ENCODE results near the gene FOXD4. TPM values are rescaled to one million over a fixed set of nuclear protein-coding genes. Genes with fewer than 3 reads are reported as not detected.
"Not testable (repeated sequence)": the region's sequence is repeated elsewhere in the genome, so short reads cannot be mapped to it uniquely, and the experiment has no call there.

Gene FOXD4
- total RNA-seq, 2 experiments from 2014 or later = not detected

DNA sequence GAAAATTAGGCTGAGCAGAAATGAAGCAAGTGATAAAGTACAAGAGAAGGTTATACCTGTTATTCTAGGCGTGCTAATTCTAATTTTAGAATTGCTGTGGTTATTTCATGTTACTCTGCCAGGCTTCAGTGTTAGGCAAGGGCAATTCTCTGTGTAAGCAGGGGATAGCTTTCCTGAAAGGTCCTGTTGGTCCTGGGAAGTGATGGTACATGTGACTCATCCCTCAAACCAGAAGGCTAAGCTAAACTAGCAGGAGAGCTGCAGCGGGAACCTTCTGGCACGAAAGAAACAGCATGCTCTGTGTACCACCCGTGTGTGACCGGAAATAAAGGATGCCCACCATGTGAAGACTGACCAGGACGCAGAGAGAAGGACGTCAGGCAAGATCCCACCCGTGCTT is 8.7 kb downstream of the FOXD4 start:
- H3K4me3 Mint-ChIP-seq; H3K27ac Mint-ChIP-seq; DNase-seq; H3K9me3 Mint-ChIP-seq; H3K4me1 Mint-ChIP-seq (ENCODE audit: low read depth); intact Hi-C loops (cut with micrococcal nuclease); CTCF ChIA-PET; H3K36me3 Mint-ChIP-seq (ENCODE audit: low read depth): not testable (repeated sequence)
- peaks cover 25% of the 10 kb centered on the region for H3K27me3 Mint-ChIP-seq (ENCODE audit: low read depth)

GRCh38 chr9:108742-109495 is 9.3 kb downstream of the FOXD4 start:
- intact Hi-C loops (cut with micrococcal nuclease); H3K27ac Mint-ChIP-seq; H3K36me3 Mint-ChIP-seq (ENCODE audit: low read depth); DNase-seq; H3K9me3 Mint-ChIP-seq; CTCF ChIA-PET; H3K4me1 Mint-ChIP-seq (ENCODE audit: low read depth); H3K4me3 Mint-ChIP-seq: not testable (repeated sequence)
- peaks cover 22% of the 10 kb centered on the region for H3K27me3 Mint-ChIP-seq (ENCODE audit: low read depth)

DNA sequence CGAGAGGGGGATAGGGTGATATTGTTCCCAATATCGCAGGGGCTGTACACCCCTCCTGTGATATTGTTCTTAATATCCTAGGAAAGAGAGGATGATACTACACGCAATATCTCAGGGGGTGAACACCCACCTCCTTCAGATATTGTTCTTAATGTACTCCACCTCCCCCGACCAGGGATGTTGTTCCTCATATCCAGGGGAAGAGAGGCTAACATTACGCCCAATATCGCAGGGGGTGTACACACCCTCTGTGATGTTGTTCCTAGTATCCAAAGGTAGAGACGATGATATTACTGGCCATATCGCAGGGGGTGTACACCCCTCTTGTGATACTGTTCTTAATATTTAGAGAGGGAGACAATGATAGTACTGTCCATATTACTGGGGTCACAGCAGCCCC is 12.2 kb downstream of the FOXD4 start:
- H3K27ac Mint-ChIP-seq; DNase-seq; H3K36me3 Mint-ChIP-seq (ENCODE audit: low read depth); intact Hi-C loops (cut with micrococcal nuclease); CTCF ChIA-PET; H3K9me3 Mint-ChIP-seq; H3K4me3 Mint-ChIP-seq; H3K4me1 Mint-ChIP-seq (ENCODE audit: low read depth): not testable (repeated sequence)
- H3K27me3 Mint-ChIP-seq (ENCODE audit: low read depth) = peaks cover 16% of the 10 kb centered on the region

- H3K27me3 Mint-ChIP-seq (ENCODE audit: low read depth); CTCF ChIA-PET; H3K27ac Mint-ChIP-seq; H3K4me3 Mint-ChIP-seq; intact Hi-C loops (cut with micrococcal nuclease); DNase-seq; H3K4me1 Mint-ChIP-seq (ENCODE audit: low read depth); H3K36me3 Mint-ChIP-seq (ENCODE audit: low read depth); H3K9me3 Mint-ChIP-seq: not testable (repeated sequence)
Measured at GRCh38 chr9:100430-100829, 17.8 kb downstream of the FOXD4 start.

DNA sequence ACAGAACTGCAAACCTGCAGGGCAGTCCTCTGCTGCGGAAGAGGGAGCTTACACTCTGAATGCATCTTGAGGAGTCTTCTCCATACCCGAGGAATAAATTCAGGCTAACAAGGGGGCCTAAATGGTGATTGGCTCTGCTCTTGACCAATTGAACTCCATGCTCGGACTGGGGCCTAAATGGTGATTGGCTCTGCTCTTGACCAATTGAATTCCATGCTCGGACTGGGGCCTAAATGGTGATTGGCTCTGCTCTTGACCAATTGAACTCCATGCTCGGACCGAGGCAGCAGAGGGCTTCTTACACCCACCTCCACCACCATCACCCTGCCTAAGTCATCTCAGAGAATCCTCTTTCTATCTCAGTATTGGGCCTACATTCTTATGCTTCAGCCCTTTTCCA is 18.4 kb downstream of the FOXD4 start:
- H3K27ac Mint-ChIP-seq; H3K36me3 Mint-ChIP-seq (ENCODE audit: low read depth); CTCF ChIA-PET; DNase-seq; H3K4me1 Mint-ChIP-seq (ENCODE audit: low read depth); H3K9me3 Mint-ChIP-seq; intact Hi-C loops (cut with micrococcal nuclease); H3K27me3 Mint-ChIP-seq (ENCODE audit: low read depth); H3K4me3 Mint-ChIP-seq: not testable (repeated sequence)

GRCh38 chr9:98775-99174 is 19.4 kb downstream of the FOXD4 start:
- H3K27ac Mint-ChIP-seq; CTCF ChIA-PET; DNase-seq; H3K36me3 Mint-ChIP-seq (ENCODE audit: low read depth); H3K4me3 Mint-ChIP-seq; H3K27me3 Mint-ChIP-seq (ENCODE audit: low read depth); intact Hi-C loops (cut with micrococcal nuclease); H3K9me3 Mint-ChIP-seq; H3K4me1 Mint-ChIP-seq (ENCODE audit: low read depth): not testable (repeated sequence)

DNA sequence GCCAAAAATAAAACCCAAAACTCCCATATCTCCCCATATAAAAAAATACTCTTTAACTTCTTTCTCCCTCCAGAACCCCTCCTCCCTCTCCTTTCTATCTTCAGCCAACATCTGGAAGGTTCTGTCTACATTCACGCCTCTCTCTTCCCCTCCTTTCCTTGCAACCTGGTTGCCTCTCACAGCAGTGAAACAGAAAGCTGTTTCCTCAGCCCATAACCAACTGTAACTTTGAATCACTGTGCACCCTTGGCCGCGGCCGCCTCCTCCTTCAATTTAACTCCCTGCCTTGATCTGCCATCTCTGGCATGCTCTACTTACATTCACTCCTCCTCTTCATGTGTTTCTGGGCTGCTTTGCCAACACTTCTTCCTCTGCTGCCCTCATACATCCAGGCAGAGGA is 23.2 kb downstream of the FOXD4 start:
- H3K9me3 Mint-ChIP-seq; H3K36me3 Mint-ChIP-seq (ENCODE audit: low read depth); H3K4me3 Mint-ChIP-seq; intact Hi-C loops (cut with micrococcal nuclease); DNase-seq; H3K27me3 Mint-ChIP-seq (ENCODE audit: low read depth); H3K27ac Mint-ChIP-seq; CTCF ChIA-PET; H3K4me1 Mint-ChIP-seq (ENCODE audit: low read depth): not testable (repeated sequence)

DNA sequence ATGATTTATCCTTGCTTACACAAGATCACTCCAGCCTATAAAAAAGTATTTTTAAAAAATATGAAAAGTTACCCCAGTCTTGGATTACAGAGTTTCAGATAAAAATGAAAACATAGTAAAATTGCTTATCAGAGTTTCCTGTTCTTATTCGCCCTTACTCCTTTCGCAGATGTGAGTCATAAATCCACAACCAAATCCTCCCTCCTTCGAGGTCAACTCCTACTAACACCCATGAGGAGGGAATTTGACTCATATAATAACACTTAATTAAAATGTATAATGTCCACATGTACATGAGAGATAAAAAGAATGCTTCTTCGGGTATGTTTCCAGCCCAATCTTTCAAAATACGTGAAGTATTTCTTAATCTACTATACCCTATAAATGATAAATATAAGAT is 23.9 kb downstream of the FOXD4 start:
- H3K36me3 Mint-ChIP-seq (ENCODE audit: low read depth) = not testable (repeated sequence)

GRCh38 chr9:93909-94308 is 24.3 kb downstream of the FOXD4 start:
- H3K4me3 Mint-ChIP-seq; H3K9me3 Mint-ChIP-seq; H3K4me1 Mint-ChIP-seq (ENCODE audit: low read depth); intact Hi-C loops (cut with micrococcal nuclease); CTCF ChIA-PET; DNase-seq; H3K27ac Mint-ChIP-seq; H3K36me3 Mint-ChIP-seq (ENCODE audit: low read depth); H3K27me3 Mint-ChIP-seq (ENCODE audit: low read depth): not testable (repeated sequence)

More for the DNA sequence above, 23.9 kb downstream of the FOXD4 start:
- H3K4me1 Mint-ChIP-seq (ENCODE audit: low read depth); H3K4me3 Mint-ChIP-seq; H3K27me3 Mint-ChIP-seq (ENCODE audit: low read depth); intact Hi-C loops (cut with micrococcal nuclease); CTCF ChIA-PET; DNase-seq; H3K9me3 Mint-ChIP-seq; H3K27ac Mint-ChIP-seq: not testable (repeated sequence)

DNA sequence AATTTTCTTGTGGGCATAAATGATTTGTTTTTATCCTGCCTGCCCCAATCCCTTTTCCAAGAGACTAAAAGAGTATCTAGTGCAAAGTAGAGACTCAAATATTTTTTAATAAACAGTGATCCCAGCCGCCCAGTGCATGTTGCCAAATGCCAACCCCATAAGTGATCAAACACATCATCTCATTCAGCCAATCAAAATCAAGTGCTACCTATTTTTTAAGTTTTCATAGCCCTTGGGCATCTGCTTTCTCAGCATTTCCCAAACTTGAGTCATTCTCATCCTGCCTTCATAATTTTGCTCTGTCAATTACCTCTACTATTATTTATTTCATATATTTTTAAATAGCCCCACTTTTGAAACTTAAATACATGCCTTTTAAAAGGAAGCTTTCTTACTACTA is 27.4 kb downstream of the FOXD4 start:
- H3K27me3 Mint-ChIP-seq (ENCODE audit: low read depth); CTCF ChIA-PET; H3K4me1 Mint-ChIP-seq (ENCODE audit: low read depth); H3K9me3 Mint-ChIP-seq; H3K27ac Mint-ChIP-seq; H3K4me3 Mint-ChIP-seq; DNase-seq; H3K36me3 Mint-ChIP-seq (ENCODE audit: low read depth); intact Hi-C loops (cut with micrococcal nuclease): not testable (repeated sequence)

- H3K9me3 Mint-ChIP-seq; CTCF ChIA-PET; H3K4me1 Mint-ChIP-seq (ENCODE audit: low read depth); intact Hi-C loops (cut with micrococcal nuclease); H3K27ac Mint-ChIP-seq; DNase-seq; H3K4me3 Mint-ChIP-seq; H3K36me3 Mint-ChIP-seq (ENCODE audit: low read depth); H3K27me3 Mint-ChIP-seq (ENCODE audit: low read depth): not testable (repeated sequence)
Measured at GRCh38 chr9:88396-89037, 29.7 kb downstream of the FOXD4 start.

GRCh38 chr9:87860-88259 is 30.4 kb downstream of the FOXD4 start:
- CTCF ChIA-PET; H3K9me3 Mint-ChIP-seq; H3K4me3 Mint-ChIP-seq; intact Hi-C loops (cut with micrococcal nuclease); H3K27me3 Mint-ChIP-seq (ENCODE audit: low read depth); H3K36me3 Mint-ChIP-seq (ENCODE audit: low read depth); DNase-seq; H3K27ac Mint-ChIP-seq; H3K4me1 Mint-ChIP-seq (ENCODE audit: low read depth): not testable (repeated sequence)

GRCh38 chr9:87105-87504 is 31.1 kb downstream of the FOXD4 start:
- H3K27ac Mint-ChIP-seq; H3K9me3 Mint-ChIP-seq; H3K36me3 Mint-ChIP-seq (ENCODE audit: low read depth); CTCF ChIA-PET; DNase-seq; H3K4me1 Mint-ChIP-seq (ENCODE audit: low read depth); H3K27me3 Mint-ChIP-seq (ENCODE audit: low read depth); intact Hi-C loops (cut with micrococcal nuclease); H3K4me3 Mint-ChIP-seq: not testable (repeated sequence)
